IPS DF 6.9 (cell line): Measurements from ENCODE around the gene FUCA1.

ENCODE experiments used
- DNase-seq: peaks from one replicate; pipeline ENCODE4 v3.0.0-alpha.2; 2013; ENCODE audit warnings: low read depth, low spot score
- H3K27ac ChIP-seq: one replicate; pipeline ENCODE4 v1.5.1; 2013; ENCODE audit warnings: low read length, control low read depth
- H3K27me3 ChIP-seq: 2 replicates; pipeline ENCODE4 v1.6.1; 2013; ENCODE audit warnings: mild to moderate bottlenecking, low read length; ENCODE audit not compliant: control insufficient read depth, insufficient read depth
- H3K36me3 ChIP-seq: 2 replicates; pipeline ENCODE4 v1.6.1; 2013; ENCODE audit warnings: low read length; ENCODE audit not compliant: control insufficient read depth, insufficient read depth
- H3K4me1 ChIP-seq: 2 replicates; pipeline ENCODE4 v1.6.1; 2013; ENCODE audit warnings: low read length; ENCODE audit not compliant: control insufficient read depth, insufficient read depth
- H3K4me3 ChIP-seq: 2 replicates; pipeline ENCODE4 v1.5.1; 2013; ENCODE audit warnings: mild to moderate bottlenecking, low read length
- H3K9me3 ChIP-seq: 2 replicates; pipeline ENCODE4 v1.6.1; 2013; ENCODE audit warnings: low read length, inconsistent platforms; ENCODE audit not compliant: control insufficient read depth, insufficient read depth
- whole genome bisulfite sequencing: extraction: QIAGEN DNeasy Blood & Tissue Kit; methylation state at CpG from one replicate; pipeline ENCODE4 v1.1.7; 2013; ENCODE audit warnings: mixed read lengths, missing lambda C conversion rate; ENCODE audit not compliant: insufficient read length, insufficient coverage; 5-methylcytosine and 5-hydroxymethylcytosine counted together

FUCA1 gene

DNA sequence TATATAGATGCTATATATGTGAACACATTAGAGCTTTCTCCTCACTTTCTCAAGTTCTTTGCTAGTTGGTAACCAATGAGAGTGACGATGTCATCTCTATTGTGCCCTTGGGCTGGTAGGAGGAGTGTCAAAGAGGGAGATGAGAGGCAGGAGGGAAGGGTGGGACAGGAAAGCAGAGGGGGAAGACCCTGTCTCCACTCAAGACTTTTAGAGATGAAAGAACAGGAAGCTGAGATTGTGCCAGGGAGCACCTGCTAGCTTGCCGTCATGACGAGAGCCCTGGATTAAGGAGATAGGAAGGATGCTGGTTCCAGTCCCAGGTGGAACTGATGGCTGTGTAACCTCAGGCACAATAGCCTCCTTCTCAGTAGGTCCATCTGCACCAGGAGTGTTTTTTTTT is 28.4 kb upstream of the FUCA1 start:
- peaks cover 2% of the 10 kb centered on the region; the same call in 1 of the 2 replicates for H3K27me3 ChIP-seq
- no peaks in the 10 kb centered on the region for H3K36me3 ChIP-seq
- DNase-seq: no peak
- WGBS: no CpG with 5 or more reads among the region's 3 CpGs
- H3K4me3 ChIP-seq: no peak overlapping the region
- H3K27ac ChIP-seq: no peak overlapping the region
- no peaks in the 10 kb centered on the region for H3K9me3 ChIP-seq
- no peaks in the 10 kb centered on the region for H3K4me1 ChIP-seq

GRCh38 chr1:23895993-23896392 is 27.9 kb upstream of the FUCA1 start:
- no peak overlapping the region for H3K4me3 ChIP-seq
- H3K36me3 ChIP-seq: no peaks in the 10 kb centered on the region
- no peaks in the 10 kb centered on the region; the same call in 1 of the 2 replicates for H3K27me3 ChIP-seq
- H3K9me3 ChIP-seq: no peaks in the 10 kb centered on the region
- no peak for DNase-seq
- H3K4me1 ChIP-seq: no peaks in the 10 kb centered on the region
- no CpG with 5 or more reads among the region's 4 CpGs for WGBS
- H3K27ac ChIP-seq: no peak overlapping the region

DNA sequence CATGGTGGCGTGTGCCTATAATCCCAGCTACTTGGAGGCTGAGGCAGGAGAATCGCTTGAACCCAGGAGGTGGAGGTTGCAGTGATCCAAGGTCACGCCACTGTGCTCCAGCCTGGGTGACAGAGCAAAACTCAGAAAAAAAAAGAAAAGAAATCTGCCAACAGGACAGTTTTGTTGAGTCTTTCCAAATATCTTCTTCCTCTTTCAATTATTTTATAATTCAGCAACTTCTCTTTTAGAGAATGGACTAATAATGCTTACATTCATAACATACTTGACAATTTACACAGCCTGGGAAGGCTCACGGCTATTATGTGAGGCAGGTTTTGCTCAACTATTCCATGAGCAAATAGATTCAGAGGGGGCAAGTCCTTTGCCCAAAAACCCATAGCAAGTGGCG is 27.0 kb upstream of the FUCA1 start:
- Histone ChIP-seq H3K27ac (no peak overlapping the region), H3K4me1 (no peaks in the 10 kb centered on the region), H3K27me3 (no peaks in the 10 kb centered on the region), H3K4me3 (no peak overlapping the region), H3K9me3 (no peaks in the 10 kb centered on the region), H3K36me3 (no peaks in the 10 kb centered on the region)
- no peak for DNase-seq
- no CpG with 5 or more reads among the region's 5 CpGs for WGBS

- Histone ChIP-seq H3K27ac (no peak overlapping the region), H3K9me3 (no peaks in the 10 kb centered on the region), H3K27me3 (no peaks in the 10 kb centered on the region), H3K4me1 (no peaks in the 10 kb centered on the region), H3K36me3 (no peaks in the 10 kb centered on the region), H3K4me3 (no peak overlapping the region)
- WGBS: no CpG with 5 or more reads among the region's 5 CpGs
- no peak for DNase-seq
Measured at GRCh38 chr1:23889074-23889473, 21.0 kb upstream of the FUCA1 start.

DNA sequence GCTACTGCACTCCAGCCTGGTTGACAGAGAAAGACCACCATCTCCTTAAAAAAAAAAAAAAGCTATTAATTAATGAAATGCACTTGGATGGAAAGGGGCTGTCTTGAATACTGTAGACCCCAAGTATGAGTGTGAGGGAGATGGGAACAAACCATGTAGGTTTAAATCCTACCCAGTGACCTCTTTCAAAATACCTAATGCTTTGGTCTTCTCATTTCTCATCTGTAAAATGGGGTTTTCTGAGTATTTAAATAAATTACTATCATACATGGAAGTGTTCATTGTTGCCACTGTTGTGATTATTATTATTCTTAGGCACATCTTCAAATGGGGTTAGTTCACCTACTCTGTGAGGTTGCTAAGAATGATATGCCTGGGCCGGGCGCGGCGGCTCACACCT is 17.1 kb upstream of the FUCA1 start:
- H3K27ac ChIP-seq: no peak overlapping the region
- H3K27me3 ChIP-seq: no peaks in the 10 kb centered on the region
- H3K4me1 ChIP-seq: no peaks in the 10 kb centered on the region
- DNase-seq: no peak
- no peaks in the 10 kb centered on the region for H3K36me3 ChIP-seq
- no CpG with 5 or more reads among the region's 4 CpGs for WGBS
- no peaks in the 10 kb centered on the region for H3K9me3 ChIP-seq
- no peak overlapping the region for H3K4me3 ChIP-seq

DNA sequence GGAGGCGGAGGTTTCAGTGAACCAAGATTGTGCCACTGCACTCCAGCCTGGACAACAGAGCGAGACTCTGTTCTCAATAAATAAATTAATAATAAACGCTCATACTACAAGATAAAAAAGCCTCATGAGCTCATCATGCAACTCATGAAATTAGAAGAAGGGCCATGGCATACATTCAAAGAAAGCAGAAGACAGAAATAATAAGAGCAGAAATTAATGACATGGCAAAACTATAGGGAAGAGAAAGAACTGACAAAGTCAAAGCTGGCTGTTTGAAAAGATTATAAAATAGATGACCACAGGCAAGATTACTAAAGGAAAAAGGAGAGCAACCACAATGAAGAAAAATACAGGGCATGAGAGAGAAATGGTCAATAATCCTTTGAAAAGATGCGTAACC is 14.7 kb upstream of the FUCA1 start:
- Histone ChIP-seq H3K27me3 (no peaks in the 10 kb centered on the region), H3K9me3 (no peaks in the 10 kb centered on the region), H3K27ac (no peak overlapping the region), H3K4me3 (no peak overlapping the region), H3K36me3 (no peaks in the 10 kb centered on the region), H3K4me1 (no peaks in the 10 kb centered on the region)
- WGBS: no CpG with 5 or more reads among the region's 4 CpGs
- DNase-seq: no peak

DNA sequence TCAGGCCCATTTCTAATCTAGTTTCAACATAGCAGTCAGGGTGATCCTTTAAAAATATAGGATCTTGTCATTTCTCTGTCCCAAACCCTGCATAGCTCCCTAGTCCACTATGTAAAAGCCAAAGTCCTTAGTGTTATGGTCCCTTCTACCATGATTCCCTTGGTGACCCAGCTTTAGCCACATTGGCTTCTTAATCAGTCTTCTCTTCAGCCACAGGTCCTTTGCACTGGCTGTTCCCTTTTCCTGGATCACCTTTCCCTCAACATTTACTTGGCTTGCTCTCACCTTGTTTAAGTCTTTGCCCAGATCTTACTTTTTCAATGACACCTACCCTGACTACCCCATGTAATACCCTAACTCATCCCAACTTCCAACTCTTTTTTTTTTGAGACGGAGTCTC is 11.7 kb upstream of the FUCA1 start:
- Histone ChIP-seq H3K9me3 (no peaks in the 10 kb centered on the region), H3K4me3 (no peak overlapping the region), H3K4me1 (no peaks in the 10 kb centered on the region), H3K36me3 (no peaks in the 10 kb centered on the region), H3K27ac (no peak overlapping the region), H3K27me3 (no peaks in the 10 kb centered on the region)
- no peak for DNase-seq
- WGBS: no CpG with 5 or more reads among the region's 1 CpG

GRCh38 chr1:23878668-23879067 is 10.6 kb upstream of the FUCA1 start:
- no peak overlapping the region for H3K27ac ChIP-seq
- no peaks in the 10 kb centered on the region for H3K4me1 ChIP-seq
- DNase-seq: no peak
- H3K4me3 ChIP-seq: no peak overlapping the region
- H3K9me3 ChIP-seq: no peaks in the 10 kb centered on the region
- no peaks in the 10 kb centered on the region for H3K27me3 ChIP-seq
- H3K36me3 ChIP-seq: no peaks in the 10 kb centered on the region
- WGBS: no CpG with 5 or more reads among the region's 1 CpG

DNA sequence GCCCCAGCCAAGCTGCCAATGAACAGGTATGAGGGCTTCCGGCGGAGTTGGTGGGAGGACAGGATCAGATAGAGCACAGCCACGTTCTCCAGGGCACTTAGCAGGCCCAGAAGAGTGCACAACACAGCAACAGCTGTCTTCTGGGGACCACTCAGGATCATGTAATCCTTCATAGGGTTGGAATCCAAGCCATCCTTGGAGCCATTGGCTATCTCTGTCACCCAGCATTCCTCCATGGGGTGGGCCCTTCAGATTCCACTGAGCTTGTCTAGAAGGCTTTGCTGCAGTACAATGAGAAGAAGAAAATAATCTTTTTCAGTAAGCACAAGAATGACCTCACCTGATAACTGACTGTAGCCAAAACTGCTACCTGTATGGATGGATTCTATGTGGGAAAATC is 7.3 kb upstream of the FUCA1 start:
- DNase-seq: no peak
- H3K27me3 ChIP-seq: no peaks in the 10 kb centered on the region
- H3K9me3 ChIP-seq: no peaks in the 10 kb centered on the region
- no peaks in the 10 kb centered on the region for H3K36me3 ChIP-seq
- H3K4me1 ChIP-seq: no peaks in the 10 kb centered on the region
- no peak overlapping the region for H3K4me3 ChIP-seq
- WGBS: no CpG with 5 or more reads among the region's 3 CpGs
- no peak overlapping the region for H3K27ac ChIP-seq

DNA sequence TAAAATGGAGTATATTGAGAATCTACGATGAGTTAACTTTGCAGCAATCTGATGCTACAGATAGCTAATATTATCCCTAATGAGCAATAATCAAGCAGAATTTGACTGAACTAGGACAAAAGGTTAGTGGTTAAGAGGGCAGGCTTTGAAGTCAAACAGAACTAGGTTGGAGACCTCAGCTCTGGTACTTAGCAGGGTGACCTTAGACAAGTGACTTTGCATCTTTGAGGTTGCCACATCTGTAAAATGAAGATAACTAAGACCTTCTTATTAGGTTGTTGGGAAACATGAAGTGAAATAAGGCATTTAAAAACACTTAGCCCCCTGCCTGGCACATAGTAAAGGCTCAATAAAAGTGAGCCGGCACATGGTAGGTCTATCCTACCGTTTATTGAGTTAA is 4.3 kb upstream of the FUCA1 start:
- Histone ChIP-seq H3K27me3 (peaks cover under 1% of the 10 kb centered on the region; the same call in 1 of the 2 replicates), H3K9me3 (no peaks in the 10 kb centered on the region), H3K4me1 (no peaks in the 10 kb centered on the region), H3K27ac (no peak overlapping the region), H3K36me3 (no peaks in the 10 kb centered on the region), H3K4me3 (no peak overlapping the region)
- no peak for DNase-seq
- no CpG with 5 or more reads among the region's 3 CpGs for WGBS

- peaks cover 7% of the 10 kb centered on the region; the same call in 1 of the 2 replicates for H3K27me3 ChIP-seq
- H3K9me3 ChIP-seq: no peaks in the 10 kb centered on the region
- no CpG with 5 or more reads among the region's 10 CpGs for WGBS
- no peak overlapping the region for H3K4me3 ChIP-seq
- DNase-seq: no peak
- H3K36me3 ChIP-seq: no peaks in the 10 kb centered on the region
- no peak overlapping the region for H3K27ac ChIP-seq
- H3K4me1 ChIP-seq: no peaks in the 10 kb centered on the region
Measured at GRCh38 chr1:23869051-23869450, 961 bp upstream of the FUCA1 start.
